Trophoblast cell (in vitro differentiated cells and primary cell): Measurements from ENCODE around the gene EPHB1.

ENCODE experiments used
- DNase-seq, 2 donors: peaks; one replicate each; pipeline ENCODE4 v3.0.0-alpha.2; 2016
- H2AFZ ChIP-seq: 2 replicates; pipeline ENCODE4 v1.6.1; 2013; ENCODE audit warnings: low read length, moderate library complexity, mild to moderate bottlenecking; ENCODE audit not compliant: insufficient read depth, poor library complexity
- H2AK5ac ChIP-seq: 2 replicates; pipeline ENCODE4 v1.6.1; 2013; ENCODE audit warnings: mild to moderate bottlenecking, low read length
- H2BK120ac ChIP-seq: 2 replicates; pipeline ENCODE4 v1.6.1; 2013; ENCODE audit warnings: low read length, mild to moderate bottlenecking, moderate library complexity; ENCODE audit not compliant: insufficient read depth, poor library complexity
- H2BK12ac ChIP-seq: 2 replicates; pipeline ENCODE4 v1.6.1; 2013; ENCODE audit warnings: mild to moderate bottlenecking, low read length, moderate library complexity
- H2BK5ac ChIP-seq: 2 replicates; pipeline ENCODE4 v1.6.1; 2013; ENCODE audit warnings: low read length, low read depth, moderate library complexity, mild to moderate bottlenecking; ENCODE audit not compliant: poor library complexity
- H3K14ac ChIP-seq: 2 replicates; pipeline ENCODE4 v1.6.1; 2013; ENCODE audit warnings: mild to moderate bottlenecking, low read length
- H3K18ac ChIP-seq: 2 replicates; pipeline ENCODE4 v1.6.1; 2013; ENCODE audit warnings: mild to moderate bottlenecking, low read length
- H3K23ac ChIP-seq: 2 replicates; pipeline ENCODE4 v1.6.1; 2013; ENCODE audit warnings: low read length
- H3K27ac ChIP-seq: 2 replicates; pipeline ENCODE4 v1.5.1; 2013; ENCODE audit warnings: low read depth, mild to moderate bottlenecking, inconsistent platforms, low read length, moderate library complexity
- H3K27me3 ChIP-seq: 2 replicates; pipeline ENCODE4 v1.6.1; 2013; ENCODE audit warnings: inconsistent platforms, mild to moderate bottlenecking, low read length, moderate library complexity; ENCODE audit not compliant: insufficient read depth
- H3K36me3 ChIP-seq, 2 experiments: 1 replicate in 1 of 2; 2 replicates in 1 of 2; pipeline ENCODE4 v1.6.1; 2013; ENCODE audit warnings: low read length in 2 of 2, mild to moderate bottlenecking in 2 of 2, moderate library complexity in 1 of 2; ENCODE audit not compliant: insufficient read depth in 2 of 2, control insufficient read depth in 1 of 2
- H3K4ac ChIP-seq: 2 replicates; pipeline ENCODE4 v1.6.1; 2013; ENCODE audit warnings: low read depth, mild to moderate bottlenecking, low read length, moderate library complexity
- H3K4me1 ChIP-seq, 2 experiments: 1 replicate in 1 of 2; 2 replicates in 1 of 2; pipeline ENCODE4 v1.6.1; 2013; ENCODE audit warnings: low read length in 2 of 2, mild to moderate bottlenecking in 2 of 2, moderate library complexity in 1 of 2; ENCODE audit not compliant: insufficient read depth in 2 of 2, control insufficient read depth in 1 of 2
- H3K4me2 ChIP-seq: 2 replicates; pipeline ENCODE4 v1.6.1; 2013; ENCODE audit warnings: inconsistent platforms, mild to moderate bottlenecking, low read length, moderate library complexity
- H3K4me3 ChIP-seq: 2 replicates; pipeline ENCODE4 v1.5.1; 2013; ENCODE audit warnings: mild to moderate bottlenecking, low read depth, low read length, inconsistent platforms
- H3K79me1 ChIP-seq: one replicate; pipeline ENCODE4 v1.6.1; 2013; ENCODE audit warnings: low read length
- H3K79me2 ChIP-seq: 2 replicates; pipeline ENCODE4 v1.6.1; 2013; ENCODE audit warnings: low read length, mild to moderate bottlenecking; ENCODE audit not compliant: control insufficient read depth, insufficient read depth, poor library complexity
- H3K9ac ChIP-seq: 2 replicates; pipeline ENCODE4 v1.6.1; 2013; ENCODE audit warnings: mild to moderate bottlenecking, low read length
- H3K9me3 ChIP-seq: 2 replicates; pipeline ENCODE4 v1.6.1; 2013; ENCODE audit warnings: low read depth, mild to moderate bottlenecking, control low read depth, inconsistent platforms, low read length; ENCODE audit not compliant: insufficient read depth
- H4K12ac ChIP-seq: 2 replicates; pipeline ENCODE4 v1.6.1; 2013; ENCODE audit warnings: low read depth, mild to moderate bottlenecking, low read length, moderate library complexity
- H4K8ac ChIP-seq: 2 replicates; pipeline ENCODE4 v1.6.1; 2013; ENCODE audit warnings: low read depth, mild to moderate bottlenecking, low read length, moderate library complexity
- H4K91ac ChIP-seq: one replicate; pipeline ENCODE4 v1.6.1; 2013; ENCODE audit warnings: low read depth, mild to moderate bottlenecking, low read length, moderate library complexity
- WGBS: extraction: QIAGEN DNeasy Blood & Tissue Kit; methylation state at CpG from one replicate; pipeline ENCODE4 v1.1.7; 2013; ENCODE audit warnings: missing lambda C conversion rate; ENCODE audit not compliant: insufficient read length, insufficient coverage; ENCODE audit errors: extremely low coverage; 5-methylcytosine and 5-hydroxymethylcytosine counted together

EPHB1 gene

DNA sequence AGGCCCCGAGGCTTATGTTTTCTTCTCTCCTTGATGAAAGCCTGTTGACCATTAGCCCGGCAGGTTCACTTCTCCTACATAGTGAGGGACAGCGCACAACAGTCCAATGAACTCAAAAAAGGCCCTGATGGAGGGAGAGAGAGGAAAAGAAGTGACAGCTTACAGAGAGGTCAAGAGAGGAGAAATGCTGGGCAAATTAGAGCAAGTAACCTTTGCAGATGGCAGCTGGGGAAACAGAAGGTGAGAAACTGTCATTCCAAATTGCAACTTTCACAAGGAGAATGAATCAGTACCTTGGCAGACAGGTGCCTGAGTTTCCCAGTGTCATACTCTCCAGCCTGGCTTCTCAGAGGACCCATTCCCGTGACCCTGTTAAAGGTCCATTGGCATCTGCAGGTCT is 252.0 kb downstream of the EPHB1 start:
- Histone ChIP-seq H3K27ac (no peak overlapping the region), H3K36me3 (no peaks in the 10 kb centered on the region), H3K14ac (no peak overlapping the region), H2BK5ac (no peak overlapping the region), H3K4me2 (no peak overlapping the region), H3K79me2 (no peaks in the 10 kb centered on the region), H3K9ac (no peak overlapping the region), H2BK120ac (no peak overlapping the region), H3K4me3 (no peak overlapping the region), H3K18ac (no peak overlapping the region), H3K23ac (no peak overlapping the region), H4K91ac (no peak overlapping the region), H2AK5ac (no peak overlapping the region), H3K4me1 (no peaks in the 10 kb centered on the region), H2AFZ (no peak overlapping the region), H3K27me3 (no peaks in the 10 kb centered on the region), H2BK12ac (no peak overlapping the region), H4K8ac (no peak overlapping the region), H3K9me3 (no peaks in the 10 kb centered on the region), H3K4ac (no peak overlapping the region), H4K12ac (no peak overlapping the region), H3K79me1 (no peaks in the 10 kb centered on the region)
- DNase-seq: no peak
- no CpG with 5 or more reads among the region's 4 CpGs for WGBS

DNA sequence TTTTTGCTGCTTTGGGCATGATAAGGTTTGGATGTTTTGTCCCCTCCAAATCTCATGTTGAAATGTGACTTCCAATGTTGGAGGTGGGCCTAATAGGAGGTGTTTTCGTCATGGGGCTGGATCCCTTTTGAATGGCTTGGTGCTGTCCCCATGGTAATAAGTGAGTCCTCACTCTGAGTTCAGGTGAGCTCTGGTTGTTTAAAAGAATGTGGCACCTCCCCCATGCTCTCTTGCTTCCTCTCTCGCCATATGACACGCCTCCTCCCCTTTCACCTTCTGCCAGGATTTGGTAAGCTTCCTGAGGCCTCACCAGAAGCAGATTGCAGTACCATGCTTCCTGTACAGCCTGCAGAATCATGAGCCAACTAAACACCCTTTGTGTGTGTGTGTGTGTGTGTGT is 255.5 kb downstream of the EPHB1 start:
- Histone ChIP-seq H4K91ac (no peak overlapping the region), H4K8ac (no peak overlapping the region), H4K12ac (no peak overlapping the region), H3K9ac (no peak overlapping the region), H2BK120ac (no peak overlapping the region), H3K27me3 (no peaks in the 10 kb centered on the region), H3K79me2 (no peaks in the 10 kb centered on the region), H3K4me3 (no peak overlapping the region), H2AK5ac (no peak overlapping the region), H3K4ac (no peak overlapping the region), H3K36me3 (no peaks in the 10 kb centered on the region), H3K23ac (no peak overlapping the region), H2BK12ac (no peak overlapping the region), H2AFZ (no peak overlapping the region), H3K79me1 (no peaks in the 10 kb centered on the region), H3K18ac (no peak overlapping the region), H2BK5ac (no peak overlapping the region), H3K4me2 (no peak overlapping the region), H3K14ac (no peak overlapping the region), H3K9me3 (no peaks in the 10 kb centered on the region), H3K4me1 (no peaks in the 10 kb centered on the region), H3K27ac (no peak overlapping the region)
- WGBS: no CpG with 5 or more reads among the region's 3 CpGs
- DNase-seq: no peak

DNA sequence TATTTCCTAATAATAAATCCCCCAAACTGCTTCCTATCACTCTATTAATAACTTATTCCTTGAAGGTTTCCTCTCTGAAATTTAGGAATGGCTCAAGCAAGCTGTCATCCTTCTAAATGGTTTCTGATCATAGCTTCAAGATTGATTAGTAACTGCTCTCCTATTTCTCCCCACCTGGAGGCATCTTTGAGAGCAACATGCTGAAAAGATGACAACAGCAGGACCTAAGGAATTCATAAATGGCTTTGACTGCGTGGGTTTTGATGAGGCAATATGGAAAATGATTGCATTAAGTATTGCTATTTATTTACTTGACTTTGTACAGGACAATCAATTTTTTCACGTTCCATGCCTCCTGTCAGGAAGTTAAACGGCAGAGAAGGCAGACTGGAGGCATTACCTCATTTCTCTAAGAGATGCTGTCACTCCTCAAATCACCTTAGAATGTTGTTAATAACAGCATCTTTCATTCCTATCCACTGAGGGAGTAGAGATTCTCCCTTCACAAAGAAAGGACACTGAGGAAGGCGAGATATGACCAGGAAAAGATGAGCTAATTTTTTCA is 256.4 kb downstream of the EPHB1 start:
- Histone ChIP-seq H3K4ac (no peak overlapping the region), H2BK12ac (no peak overlapping the region), H4K8ac (no peak overlapping the region), H3K9me3 (no peaks in the 10 kb centered on the region), H3K36me3 (no peaks in the 10 kb centered on the region), H4K91ac (no peak overlapping the region), H2BK120ac (no peak overlapping the region), H3K27me3 (no peaks in the 10 kb centered on the region), H3K4me2 (no peak overlapping the region), H2AK5ac (no peak overlapping the region), H2AFZ (no peak overlapping the region), H3K18ac (no peak overlapping the region), H3K14ac (no peak overlapping the region), H3K9ac (no peak overlapping the region), H3K27ac (no peak overlapping the region), H2BK5ac (no peak overlapping the region), H3K79me1 (no peaks in the 10 kb centered on the region), H3K4me1 (no peaks in the 10 kb centered on the region), H4K12ac (no peak overlapping the region), H3K79me2 (no peaks in the 10 kb centered on the region), H3K23ac (no peak overlapping the region), H3K4me3 (no peak overlapping the region)
- WGBS: no CpG with 5 or more reads among the region's 4 CpGs
- no peak for DNase-seq

DNA sequence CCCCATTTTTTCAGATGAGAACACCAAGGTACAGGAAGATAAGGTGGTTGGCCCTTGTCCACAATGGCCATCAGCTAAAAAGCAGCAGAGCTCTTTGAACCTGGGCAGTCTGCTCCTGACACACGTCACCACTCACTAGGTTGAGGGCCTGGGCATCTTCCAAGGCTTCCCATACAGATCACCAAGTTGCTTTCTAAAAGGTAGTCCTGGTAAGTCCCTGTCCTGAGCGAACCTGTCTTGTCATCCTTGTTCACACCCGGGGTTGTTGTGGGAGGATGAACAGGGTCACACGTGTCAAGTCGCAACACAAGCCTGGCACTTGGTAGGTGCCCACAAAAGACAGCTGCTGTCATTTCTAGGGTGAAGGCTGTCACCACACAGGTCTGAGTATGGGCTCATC is 260.4 kb downstream of the EPHB1 start:
- no CpG with 5 or more reads among the region's 5 CpGs for WGBS
- H3K9ac ChIP-seq: no peak overlapping the region

More for the DNA sequence above, 260.4 kb downstream of the EPHB1 start:
- Histone ChIP-seq H3K36me3 (no peaks in the 10 kb centered on the region), H2BK120ac (no peak overlapping the region), H3K79me2 (no peaks in the 10 kb centered on the region), H3K27ac (no peak overlapping the region), H3K4ac (no peak overlapping the region), H3K79me1 (no peaks in the 10 kb centered on the region), H3K18ac (no peak overlapping the region), H3K4me1 (no peaks in the 10 kb centered on the region), H2BK12ac (no peak overlapping the region), H3K27me3 (no peaks in the 10 kb centered on the region), H3K14ac (no peak overlapping the region), H4K12ac (no peak overlapping the region), H3K9me3 (no peaks in the 10 kb centered on the region), H4K8ac (no peak overlapping the region), H2AFZ (no peak overlapping the region), H3K23ac (no peak overlapping the region), H2BK5ac (no peak overlapping the region), H4K91ac (no peak overlapping the region), H3K4me2 (no peak overlapping the region), H3K4me3 (no peak overlapping the region), H2AK5ac (no peak overlapping the region)
- DNase-seq: no peak
